ENCODE results near the gene RNF41.
"Not testable (repeated sequence)": the region's sequence is repeated elsewhere in the genome, so short reads cannot be mapped to it uniquely, and the experiment has no call there.

Gene RNF41

DNA sequence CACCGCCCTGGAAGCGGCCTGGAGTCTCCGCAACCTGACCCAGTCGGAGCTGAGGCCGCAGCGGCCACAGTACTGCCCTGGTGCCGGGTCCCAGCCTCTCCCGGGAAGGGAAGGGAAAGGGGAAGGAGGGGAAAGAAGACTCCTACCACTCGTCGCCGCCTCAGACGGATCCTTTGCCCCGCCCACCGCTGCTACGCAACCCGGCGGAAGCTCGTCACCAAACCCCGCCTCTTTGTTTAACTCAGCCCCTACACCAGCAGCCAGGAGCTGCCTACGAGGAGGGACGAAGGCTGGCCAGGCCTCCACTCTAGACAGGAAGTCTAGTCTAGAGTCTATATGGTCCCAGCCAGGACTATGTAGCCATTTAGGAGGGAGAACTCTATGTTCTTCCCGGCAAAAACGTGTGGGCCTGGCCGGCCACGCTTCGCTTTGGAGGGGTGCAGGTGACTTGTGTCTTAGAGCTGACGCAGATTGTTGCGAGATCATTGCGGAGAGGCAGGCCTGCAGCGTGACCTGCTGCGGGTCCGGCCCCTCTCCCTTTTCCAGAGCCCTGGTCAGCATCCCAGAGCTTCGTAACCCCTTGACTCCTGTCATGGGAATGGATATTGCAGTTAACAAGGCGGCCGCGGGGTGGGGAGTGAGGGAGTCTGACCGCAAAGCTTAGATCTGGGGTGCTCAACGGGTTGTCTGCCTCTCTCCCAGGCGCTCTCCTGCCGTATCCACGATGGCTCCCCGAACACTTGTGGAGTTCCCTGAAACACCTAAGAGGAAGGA is at the start of gene RNF41:
Gene RNF41 (minus strand): TSS at position 166 of the 774 bp plus-strand sequence. CDS start 7,875 bp downstream, outside the sequence.
- DNase-seq (ENCODE audit: low spot score), result peak; percentile 98

- DNase-seq (ENCODE audit: low spot score), result no peak
These were observed 49.3 kb upstream of the RNF41 start for GRCh38 chr12:56271031-56271430.

GRCh38 chr12:56267443-56268071 is 45.8 kb upstream of the RNF41 start:
- DNase-seq (ENCODE audit: low spot score), result no peak

- DNase-seq (ENCODE audit: low spot score), result peak; percentile 79
These were observed 45.1 kb upstream of the RNF41 start, which contains the start of gene COQ10A for GRCh38 chr12:56266693-56267442. Gene COQ10A, plus strand, starts transcription at chr12:56266942. Its CDS starts 177 bp downstream, at chr12:56267119.

- not testable (repeated sequence) for DNase-seq (ENCODE audit: low spot score)
These were observed 44.5 kb upstream of the RNF41 start for GRCh38 chr12:56266068-56266692.

GRCh38 chr12:56262955-56263354 is 41.2 kb upstream of the RNF41 start:
- DNase-seq (ENCODE audit: low spot score), result not testable (repeated sequence)

DNA sequence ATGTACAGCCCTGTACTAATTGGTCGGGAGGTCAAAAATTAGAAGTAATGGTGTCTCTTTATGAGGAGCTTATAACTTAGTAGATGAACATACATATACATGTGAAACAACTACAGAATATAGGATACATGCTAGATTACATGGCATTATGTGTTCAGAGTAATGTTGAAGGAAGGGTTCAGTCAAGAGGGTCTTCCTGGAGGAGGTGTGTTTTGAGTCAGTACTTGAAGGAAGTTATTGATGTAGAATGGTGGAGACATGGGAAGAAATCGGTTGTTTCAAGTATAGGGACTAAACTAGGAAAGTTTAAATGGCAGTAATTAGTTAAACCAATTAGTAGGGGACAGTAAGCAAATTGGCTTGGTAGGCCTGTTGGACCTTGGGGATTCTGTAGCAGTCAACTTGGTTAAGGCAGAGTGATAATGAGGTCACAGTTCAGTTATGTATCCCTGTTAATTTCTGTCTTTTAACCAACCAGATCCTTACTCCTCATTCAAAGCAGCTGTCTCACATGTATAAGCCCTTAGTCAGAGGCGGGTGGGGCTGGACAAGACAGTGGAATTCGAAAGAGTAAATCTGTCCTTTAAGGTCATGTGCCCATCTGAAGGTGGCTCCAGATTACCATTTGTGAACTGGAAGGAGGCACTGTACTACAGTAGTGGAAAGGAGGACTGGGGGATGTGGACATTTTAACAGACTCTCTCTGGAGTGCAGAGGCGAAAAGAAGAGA is 39.9 kb upstream of the RNF41 start:
- no peak for DNase-seq (ENCODE audit: low spot score)

GRCh38 chr12:56260921-56261320 is 39.2 kb upstream of the RNF41 start:
- DNase-seq (ENCODE audit: low spot score), result no peak

- no peak for DNase-seq (ENCODE audit: low spot score)
These were observed 38.7 kb upstream of the RNF41 start for GRCh38 chr12:56260380-56260779.

DNA sequence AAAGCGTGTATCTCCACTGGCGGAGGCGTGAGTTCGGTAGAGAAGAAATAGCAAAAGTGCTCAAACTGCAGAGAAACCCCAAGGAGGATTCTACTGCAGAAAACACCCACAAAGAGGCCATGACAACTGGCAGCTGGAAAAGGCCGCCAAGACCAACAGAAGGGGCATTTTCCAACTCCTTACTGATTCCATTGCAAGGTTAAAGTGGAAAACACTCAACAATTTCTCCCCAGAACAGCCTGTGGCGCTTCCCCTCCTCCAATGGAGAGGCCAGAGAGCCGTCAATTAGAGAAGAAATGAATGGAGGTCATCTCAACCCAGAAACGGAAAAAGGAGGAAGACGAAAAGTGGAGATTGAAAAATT is 37.1 kb upstream of the RNF41 start:
- DNase-seq (ENCODE audit: low spot score), result no peak

DNA sequence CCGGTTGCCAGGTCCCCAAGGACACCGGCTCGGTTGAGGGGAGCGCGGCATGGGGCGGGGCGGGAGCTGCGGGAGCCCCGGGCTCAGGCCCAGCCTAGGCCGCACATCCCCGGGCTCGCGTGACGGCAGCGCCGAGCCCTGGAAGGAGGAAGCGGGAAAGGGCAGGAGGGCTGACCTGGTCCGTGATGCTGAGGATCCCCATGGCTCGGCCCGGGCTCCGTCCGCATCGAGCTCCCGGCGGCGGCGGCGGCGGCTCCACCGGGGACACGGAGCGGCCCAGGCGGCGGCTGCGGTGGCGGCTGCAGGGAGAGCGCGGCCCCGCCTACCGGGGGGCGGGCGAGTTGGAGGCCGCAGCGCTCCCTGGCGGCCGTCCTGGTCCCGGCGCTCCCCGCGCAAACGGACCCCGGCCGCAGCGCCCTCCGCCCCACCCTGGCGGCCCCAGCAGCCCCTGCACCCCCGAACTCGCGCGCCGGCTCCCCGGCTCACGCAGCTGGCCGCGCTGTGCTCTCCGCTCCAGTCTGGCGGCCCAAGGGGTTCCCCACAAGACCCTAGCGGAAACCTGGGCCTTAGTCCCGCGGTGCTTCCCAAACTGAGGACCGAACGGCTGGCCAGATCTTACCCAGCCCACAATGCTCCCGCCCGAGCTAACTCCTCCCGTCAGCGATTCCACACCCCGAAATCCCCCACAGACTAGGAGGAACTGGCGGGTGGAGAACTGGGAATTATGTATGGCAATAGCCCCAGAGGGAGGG is 36.5 kb upstream of the RNF41 start, which contains the start of gene ANKRD52:
Gene ANKRD52 (minus strand): TSS at position 317 of the 752 bp plus-strand sequence. CDS start 115 bp downstream, at position 202.
- DNase-seq (ENCODE audit: low spot score), result peak; percentile 68

- no peak for DNase-seq (ENCODE audit: low spot score)
These were observed 35.9 kb upstream of the RNF41 start for GRCh38 chr12:56257491-56258067.

- no peak for DNase-seq (ENCODE audit: low spot score)
These were observed 35.3 kb upstream of the RNF41 start for GRCh38 chr12:56257071-56257470.

DNA sequence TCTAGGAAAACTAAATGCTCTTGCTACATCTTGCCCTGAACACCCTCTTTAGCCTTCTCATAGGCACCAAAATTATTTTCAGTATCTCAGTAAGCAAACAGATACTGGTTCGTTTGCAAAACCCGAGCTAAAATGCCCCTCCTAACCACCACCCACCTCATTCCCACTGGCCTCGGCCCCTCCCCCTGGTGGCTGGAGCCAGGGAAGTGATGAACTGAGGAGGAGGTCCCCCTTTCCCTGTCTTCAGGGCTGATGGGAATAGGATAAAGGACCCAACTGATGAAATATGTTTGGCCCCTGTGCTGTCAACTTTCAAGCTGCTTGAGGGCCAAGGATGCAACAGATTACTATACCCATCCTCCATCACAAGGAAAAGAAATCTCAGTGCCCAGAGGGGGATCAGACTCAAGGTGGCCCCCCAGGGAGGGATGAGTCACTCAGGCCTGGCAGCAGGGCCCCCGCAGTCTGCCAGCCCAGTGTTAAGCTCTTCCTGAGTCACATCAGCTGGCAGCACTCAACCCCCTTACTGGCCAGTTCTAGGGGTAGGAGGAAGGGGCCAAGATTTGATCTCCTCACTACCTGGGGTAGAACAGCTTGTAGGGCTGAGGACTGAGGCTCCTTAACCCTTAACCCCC is 34.7 kb upstream of the RNF41 start:
- no peak for DNase-seq (ENCODE audit: low spot score)

DNA sequence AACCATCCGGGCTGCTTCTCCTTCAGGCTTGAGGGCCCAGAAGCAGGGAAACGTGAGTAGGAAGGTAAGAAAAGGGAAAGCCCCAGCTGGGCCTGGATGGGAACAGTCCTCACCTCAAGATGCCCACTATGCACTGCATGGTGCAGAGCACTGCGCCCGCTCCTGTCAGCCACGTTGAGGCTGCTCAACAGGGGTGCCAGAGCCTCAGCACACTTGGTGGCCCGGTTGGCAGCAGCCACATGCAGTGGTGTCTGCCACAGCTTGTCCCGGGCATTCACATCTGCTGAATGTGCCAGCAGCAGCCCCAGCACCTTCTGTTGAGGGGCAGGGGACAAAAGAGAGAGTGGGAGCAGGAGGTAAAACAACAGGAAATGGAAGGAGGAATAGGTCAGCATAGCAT is 33.9 kb upstream of the RNF41 start:
- no peak for DNase-seq (ENCODE audit: low spot score)

DNA sequence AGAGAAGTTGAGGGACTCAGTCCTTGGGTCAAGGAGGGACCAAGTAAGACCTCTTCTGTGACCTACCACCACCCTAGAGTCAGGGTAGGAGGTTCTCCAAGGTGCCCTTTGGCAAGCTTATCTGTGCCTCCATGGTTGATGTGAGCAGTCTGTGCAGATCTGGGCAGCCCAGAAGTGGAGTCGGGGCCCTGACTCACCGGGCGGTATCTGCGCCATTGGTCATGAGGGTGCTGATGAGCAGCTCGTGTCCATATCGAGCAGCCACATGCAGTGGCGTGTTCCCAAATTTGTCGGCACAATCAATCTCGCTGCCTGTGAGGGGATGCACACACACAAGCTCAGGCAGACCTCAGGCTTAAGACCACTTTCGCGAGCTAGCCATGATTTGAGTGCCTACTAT is 31.4 kb upstream of the RNF41 start:
- DNase-seq (ENCODE audit: low spot score), result no peak

DNA sequence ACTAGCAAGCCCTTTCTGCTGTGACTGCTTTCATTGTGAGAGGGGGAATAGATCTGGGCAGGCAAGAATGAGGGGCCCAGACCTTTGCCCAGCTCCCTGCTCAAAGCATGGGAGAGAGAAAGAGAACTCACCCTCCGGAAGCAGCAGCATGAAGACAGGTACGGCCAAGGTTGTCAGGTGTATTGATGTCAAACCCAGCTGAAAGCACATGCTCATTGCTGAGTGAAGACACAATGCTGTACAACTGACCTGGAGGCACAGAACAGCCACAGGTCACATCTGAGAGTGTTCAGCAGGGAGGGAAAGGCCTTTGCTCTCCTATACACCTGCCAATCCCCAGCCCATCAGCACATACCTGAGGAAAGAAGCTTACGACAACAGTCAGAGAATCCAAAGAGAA is 30.9 kb upstream of the RNF41 start:
- no peak for DNase-seq (ENCODE audit: low spot score)

DNA sequence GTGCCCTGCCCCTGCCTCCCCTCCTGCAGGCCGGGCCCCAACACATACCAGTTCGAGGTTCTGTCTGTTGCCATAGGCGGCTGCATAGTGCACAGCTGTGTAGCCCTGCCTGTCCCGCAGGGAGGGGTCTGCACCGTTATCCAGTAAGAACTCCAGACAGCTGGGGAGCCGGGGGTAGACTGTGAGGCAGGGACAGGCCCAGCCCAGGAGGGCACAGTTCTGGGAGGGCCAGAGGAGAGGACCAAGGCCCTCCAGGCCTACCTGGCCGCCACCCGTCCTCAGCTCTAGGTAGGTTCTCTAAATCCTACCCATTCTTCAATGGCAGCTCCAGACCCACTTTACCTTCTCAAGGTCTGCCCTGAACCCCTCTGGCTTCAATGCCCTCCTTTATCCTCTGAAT is 27.0 kb upstream of the RNF41 start:
- DNase-seq (ENCODE audit: low spot score), result no peak

- DNase-seq (ENCODE audit: low spot score), result no peak
These were observed 26.2 kb upstream of the RNF41 start for GRCh38 chr12:56247923-56248322.

DNA sequence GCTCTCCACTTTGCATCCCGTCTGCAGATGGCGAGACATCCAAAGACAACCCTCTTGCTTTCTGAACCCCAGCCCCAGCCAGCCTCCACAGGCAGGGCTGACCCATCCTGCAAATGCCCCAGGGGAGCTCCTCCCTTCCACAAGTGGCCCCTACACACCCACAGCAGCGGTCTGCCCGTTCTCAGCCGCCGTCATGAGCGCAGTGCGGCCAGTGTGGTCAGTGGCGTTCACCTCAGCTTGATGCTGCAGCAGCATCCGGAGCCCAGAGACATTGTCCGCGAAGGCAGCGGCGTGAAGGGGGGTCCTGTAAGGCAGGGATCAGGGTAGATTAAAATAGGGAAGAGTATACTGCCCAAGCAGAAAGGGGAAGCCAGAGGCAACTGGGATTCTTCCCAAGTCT is 22.8 kb upstream of the RNF41 start:
- DNase-seq (ENCODE audit: low spot score), result no peak

All from COLO829 (cell line).